Endothelial cell of umbilical vein (primary cell): ENCODE data around the gene FHIT. TPM values are rescaled to one million over a fixed set of nuclear protein-coding genes. Genes with fewer than 3 reads are reported as not detected.

Experiments used
- BruUV-seq: library from RNA; stranded (reverse); fragments of 400-500 nt; replicated peaks from 2 replicates; lab custom pipeline; 2021; lab: Mats Ljungman, UMichigan
- CTCF ChIA-PET: fragments of 300-600, 350-600 bp; sonication (Branson Sonifier 250); formaldehyde crosslinking; loops from one replicate; lab custom pipeline; 2021; ENCODE audit warnings: antibody characterized with exemption, inconsistent platforms; lab: Charles Lee
- POLR2A ChIA-PET: fragments of 300-600, 350-600 bp; sonication (Branson Sonifier 250); formaldehyde crosslinking; loops from one replicate; lab custom pipeline; 2021; ENCODE audit warnings: antibody characterized with exemption, inconsistent platforms; lab: Charles Lee
- DNase-seq: peaks from one replicate; pipeline ENCODE4 v3.0.0-alpha.2; 2011; ENCODE audit warnings: low read depth, low spot score
- FAIRE-seq: peaks from 2 replicates; lab custom pipeline; 2011; peaks lifted over from hg19 to GRCh38; lab: Jason Lieb, UNC
- H2AFZ ChIP-seq: 2 replicates; pipeline ENCODE4 v1.6.0; 2012; ENCODE audit warnings: low read depth, low read length, control low read depth, inconsistent platforms
- H3K27ac ChIP-seq: 2 replicates; pipeline ENCODE4 v1.5.1; 2011; ENCODE audit warnings: low read depth, mild to moderate bottlenecking, control low read depth, low read length, moderate library complexity; ENCODE audit not compliant: insufficient read depth
- H3K27me3 ChIP-seq, 2 experiments: 2 replicates each; pipeline versions ENCODE4 v1.6.0 to v1.6.1; 2011; ENCODE audit warnings: low read length in 2 of 2, mixed read lengths in 1 of 2; ENCODE audit not compliant: control insufficient read depth in 2 of 2, insufficient read depth in 2 of 2
- H3K36me3 ChIP-seq, 2 experiments: 2 replicates in 1 of 2; 3 replicates in 1 of 2; pipeline ENCODE4 v1.5.1; 2011; ENCODE audit warnings: low read length in 2 of 2, mild to moderate bottlenecking in 1 of 2, moderate library complexity in 1 of 2; ENCODE audit not compliant: control insufficient read depth in 2 of 2, insufficient read depth in 2 of 2; ENCODE audit errors: extremely low read depth in 1 of 2
- H3K4me1 ChIP-seq: 3 replicates; pipeline ENCODE4 v1.5.1; 2011; ENCODE audit warnings: mild to moderate bottlenecking, low read length; ENCODE audit not compliant: control insufficient read depth, insufficient read depth; ENCODE audit errors: extremely low read depth
- H3K4me2 ChIP-seq: 2 replicates; pipeline ENCODE4 v1.6.1; 2011; ENCODE audit warnings: low read length, control low read depth, mixed read lengths; ENCODE audit not compliant: insufficient read depth
- H3K4me3 ChIP-seq, 3 experiments: fragments of 200-600 bp in 1 of 3; sonication (generic), shearing (Covaris generic) in 1 of 3; replicated peaks in 1 of 3; 2 replicates each; pipeline ENCODE4 v1.5.1; 2011 to 2016; ENCODE audit warnings: control low read depth in 3 of 3, low read length in 3 of 3, mild to moderate bottlenecking in 2 of 3, inconsistent platforms in 1 of 3, low read depth in 1 of 3, moderate library complexity in 1 of 3; ENCODE audit not compliant: insufficient read depth in 1 of 3
- H3K79me2 ChIP-seq: 2 replicates; pipeline ENCODE4 v1.6.0; 2012; ENCODE audit warnings: low read length, inconsistent platforms; ENCODE audit not compliant: control insufficient read depth, insufficient read depth
- H3K9ac ChIP-seq: replicated peaks from 2 replicates; pipeline ENCODE3; 2011; ENCODE audit warnings: low read length, control low read depth; ENCODE audit not compliant: insufficient read depth; ENCODE audit errors: extremely low read depth
- H3K9me1 ChIP-seq: replicated peaks from 3 replicates; pipeline ENCODE4 v1.6.0; 2011; ENCODE audit warnings: mild to moderate bottlenecking, low read length; ENCODE audit not compliant: control insufficient read depth, insufficient read depth; ENCODE audit errors: extremely low read depth
- H3K9me3 ChIP-seq: replicated peaks from 2 replicates; pipeline ENCODE4 v1.5.1; 2012; ENCODE audit warnings: low read length, inconsistent platforms; ENCODE audit not compliant: control insufficient read depth, insufficient read depth
- H4K20me1 ChIP-seq: replicated peaks from 2 replicates; pipeline ENCODE3; 2011; ENCODE audit warnings: mild to moderate bottlenecking, low read length; ENCODE audit not compliant: control insufficient read depth, insufficient read depth; ENCODE audit errors: extremely low read depth
- EZH2 ChIP-seq: IDR thresholded peaks from 2 replicates; pipeline ENCODE4 v1.6.1; 2012; ENCODE audit warnings: borderline replicate concordance, low read depth, mild to moderate bottlenecking, moderate library complexity, low read length, inconsistent platforms; ENCODE audit not compliant: severe bottlenecking
- FOS ChIP-seq: IDR thresholded peaks from 2 replicates; pipeline ENCODE4 v1.6.1; 2011; ENCODE audit warnings: mild to moderate bottlenecking, low read length, moderate library complexity, borderline replicate concordance; ENCODE audit not compliant: insufficient read depth
- GATA2 ChIP-seq: IDR thresholded peaks from 2 replicates; pipeline ENCODE4 v1.7.0; 2011; ENCODE audit warnings: low read depth, mild to moderate bottlenecking, moderate library complexity, mixed read lengths, low read length; ENCODE audit not compliant: insufficient read length, insufficient read depth
- JUN ChIP-seq: IDR thresholded peaks from 2 replicates; pipeline ENCODE4 v1.6.1; 2011; ENCODE audit warnings: borderline replicate concordance, low read depth; ENCODE audit not compliant: insufficient read length, insufficient read depth
- MYC ChIP-seq: IDR thresholded peaks from one replicate; pipeline ENCODE4 v1.6.1; 2011; ENCODE audit warnings: mild to moderate bottlenecking, low read depth, low read length
- POLR2AphosphoS5 ChIP-seq: IDR thresholded peaks from 2 replicates; pipeline ENCODE4 v1.6.1; 2012; ENCODE audit warnings: low read depth, mild to moderate bottlenecking, control low read depth, low read length, moderate library complexity; ENCODE audit not compliant: insufficient read depth
- dilution Hi-C: fragments of 300-500 bp; cut with MboI; formaldehyde crosslinking; loops from one replicate; pipeline ENCODE4 v1.15.0; 2019; ENCODE audit warnings: low sequenced_read_pairs; ENCODE audit not compliant: extremely low pct_ligation_motif_present
- intact Hi-C: fragments of 100-400 bp; cut with micrococcal nuclease; formaldehyde crosslinking; loops from one replicate; pipeline ENCODE4 v1.10.0; 2022
- polyA plus RNA-seq, 4 experiments: library from polyadenylated mRNA; depleted of rRNA in 3 of 4; stranded (reverse) in 3 of 4; unstranded in 1 of 4; fragments of >200 nt; gene quantifications; 2 replicates each; pipeline versions ENCODE4 v1.2.1 to v1.2.3, GENCODE V29; 2011 to 2012; ENCODE audit warnings: missing spikeins in 1 of 4
- total RNA-seq: library from RNA; stranded (reverse); gene quantifications from 2 replicates; pipeline ENCODE4 v1.2.3, GENCODE V29; 2021
- TF ChIP-seq, protein P1 (sequence below), 2 donors: IDR thresholded peaks; 1 replicate in 1 of 2; 2 replicates in 1 of 2; pipeline ENCODE4 v1.5.1; 2011; ENCODE audit warnings: low read length in 2 of 2, mild to moderate bottlenecking in 2 of 2, moderate library complexity in 2 of 2, control low read depth in 1 of 2, inconsistent platforms in 1 of 2, low read depth in 1 of 2; ENCODE audit not compliant: insufficient read depth in 1 of 2; ENCODE audit errors: extremely low read depth in 1 of 2

FHIT gene
- total and polyA plus RNA-seq, 2 donors (not counting 3 experiments of a cell fraction or from before 2014, with no cell fraction given) = 0.47 to 2.2 TPM

- Histone ChIP-seq H3K27ac (no peak overlapping the region), H3K36me3 (no peaks in the 10 kb centered on the region), H3K4me3 (no peak overlapping the region), H3K9me3 (no peaks in the 10 kb centered on the region), H3K9ac (no peak overlapping the region), H4K20me1 (no peaks in the 10 kb centered on the region), H2AFZ (no peak overlapping the region), H3K79me2 (no peaks in the 10 kb centered on the region), H3K4me2 (no peak overlapping the region), H3K9me1 (no peaks in the 10 kb centered on the region), H3K27me3 (no peaks in the 10 kb centered on the region), H3K4me1 (no peaks in the 10 kb centered on the region)
- POLR2A ChIA-PET = no interaction called here
- FAIRE-seq = no peak
- intact Hi-C loops (no loop called here), dilution Hi-C loops (no loop called here)
- no TSS peak for BruUV-seq
- DNase-seq = no peak
- no peak for TF ChIP-seq MYC
- TF ChIP-seq POLR2AphosphoS5 = no peak
- no peak for TF ChIP-seq EZH2
- no peak for TF ChIP-seq FOS
- TF ChIP-seq GATA2 = no peak
- TF ChIP-seq JUN = no peak
- TF ChIP-seq, protein P1, sequence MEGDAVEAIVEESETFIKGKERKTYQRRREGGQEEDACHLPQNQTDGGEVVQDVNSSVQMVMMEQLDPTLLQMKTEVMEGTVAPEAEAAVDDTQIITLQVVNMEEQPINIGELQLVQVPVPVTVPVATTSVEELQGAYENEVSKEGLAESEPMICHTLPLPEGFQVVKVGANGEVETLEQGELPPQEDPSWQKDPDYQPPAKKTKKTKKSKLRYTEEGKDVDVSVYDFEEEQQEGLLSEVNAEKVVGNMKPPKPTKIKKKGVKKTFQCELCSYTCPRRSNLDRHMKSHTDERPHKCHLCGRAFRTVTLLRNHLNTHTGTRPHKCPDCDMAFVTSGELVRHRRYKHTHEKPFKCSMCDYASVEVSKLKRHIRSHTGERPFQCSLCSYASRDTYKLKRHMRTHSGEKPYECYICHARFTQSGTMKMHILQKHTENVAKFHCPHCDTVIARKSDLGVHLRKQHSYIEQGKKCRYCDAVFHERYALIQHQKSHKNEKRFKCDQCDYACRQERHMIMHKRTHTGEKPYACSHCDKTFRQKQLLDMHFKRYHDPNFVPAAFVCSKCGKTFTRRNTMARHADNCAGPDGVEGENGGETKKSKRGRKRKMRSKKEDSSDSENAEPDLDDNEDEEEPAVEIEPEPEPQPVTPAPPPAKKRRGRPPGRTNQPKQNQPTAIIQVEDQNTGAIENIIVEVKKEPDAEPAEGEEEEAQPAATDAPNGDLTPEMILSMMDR (IDR thresholded peaks at IDR 0.05; ENCODE audit: extremely low read depth in 1 of 2, insufficient read depth in 1 of 2, low read depth in 1 of 2, low read length in 2 of 2) = no peak
- CTCF ChIA-PET = no interaction called here
Measured at GRCh38 chr3:60774617-60775016, 476.6 kb downstream of the FHIT start.
